HG03558 (cell line): Measurements from ENCODE around the gene PPP1R12B.
"Not testable (repeated sequence)": the region's sequence is repeated elsewhere in the genome, so short reads cannot be mapped to it uniquely, and the experiment has no call there.

ENCODE experiments used
- ATAC-seq: cut with Tn5 transposase; IDR thresholded peaks from one replicate; pipeline ENCODE4 v1.9.1; 2021; ENCODE audit warnings: moderate number of reproducible peaks; ENCODE audit not compliant: unreplicated experiment; ENCODE audit errors: extremely low read depth

Gene PPP1R12B

DNA sequence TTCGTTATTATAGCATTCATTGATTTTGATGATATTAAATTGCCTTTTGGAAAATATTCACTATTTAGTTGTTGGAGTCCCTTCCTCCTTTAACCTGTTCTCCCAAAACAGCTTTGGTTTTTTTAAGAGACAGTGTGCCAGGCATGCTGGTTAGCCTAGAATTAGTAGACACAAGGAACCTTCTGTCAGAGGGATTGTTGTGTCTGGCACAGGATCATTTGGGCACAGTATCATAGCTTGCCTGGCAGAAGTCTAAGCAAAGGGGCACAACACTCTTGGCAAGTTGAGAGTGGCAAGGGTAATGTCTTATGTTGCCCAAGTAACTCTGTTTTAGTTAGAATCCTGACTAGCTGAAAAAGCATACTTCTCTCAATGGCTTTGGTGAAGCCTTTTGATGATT lies 49.9 kb downstream of the PPP1R12B start:
- ATAC-seq = not testable (repeated sequence)

DNA sequence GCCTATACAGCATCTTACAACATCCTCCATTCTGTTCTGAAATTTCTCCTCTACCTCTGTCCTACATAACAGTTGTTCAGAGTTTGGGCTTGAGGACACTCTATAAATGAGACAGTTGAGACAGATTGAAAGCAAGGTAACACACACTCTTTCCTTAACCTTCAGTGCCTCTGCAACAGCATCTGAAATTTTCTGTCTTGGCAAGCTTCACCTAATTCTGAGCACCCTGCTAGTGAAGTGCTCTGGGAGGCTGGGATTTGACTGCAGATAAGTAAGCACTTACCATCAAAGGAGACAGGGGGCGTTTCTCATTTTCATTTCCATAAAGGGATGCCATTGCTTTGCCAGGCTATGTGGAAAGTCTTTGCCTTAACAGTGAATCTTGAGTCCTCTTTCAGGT lies 53.3 kb downstream of the PPP1R12B start:
- ATAC-seq = not testable (repeated sequence)

DNA sequence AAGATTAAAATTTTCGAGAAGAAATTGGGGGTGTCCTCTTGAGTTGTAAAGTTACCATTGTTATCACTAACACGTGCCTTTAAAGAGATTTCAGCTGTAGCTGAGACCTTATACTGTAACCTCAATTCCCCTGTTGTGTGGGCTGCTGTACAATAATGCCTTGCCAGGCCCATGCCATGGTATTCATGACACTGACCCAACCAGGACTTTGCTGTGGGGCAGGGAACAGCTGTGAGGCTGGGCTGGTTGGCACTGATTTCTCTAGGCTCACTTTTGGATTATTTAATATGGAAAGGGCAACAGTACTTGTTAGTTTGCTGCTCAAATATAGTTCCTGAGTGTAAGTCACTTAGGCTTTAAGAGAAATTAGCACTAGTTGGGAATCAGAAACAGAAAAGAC lies 54.9 kb downstream of the PPP1R12B start:
- ATAC-seq = not testable (repeated sequence)

DNA sequence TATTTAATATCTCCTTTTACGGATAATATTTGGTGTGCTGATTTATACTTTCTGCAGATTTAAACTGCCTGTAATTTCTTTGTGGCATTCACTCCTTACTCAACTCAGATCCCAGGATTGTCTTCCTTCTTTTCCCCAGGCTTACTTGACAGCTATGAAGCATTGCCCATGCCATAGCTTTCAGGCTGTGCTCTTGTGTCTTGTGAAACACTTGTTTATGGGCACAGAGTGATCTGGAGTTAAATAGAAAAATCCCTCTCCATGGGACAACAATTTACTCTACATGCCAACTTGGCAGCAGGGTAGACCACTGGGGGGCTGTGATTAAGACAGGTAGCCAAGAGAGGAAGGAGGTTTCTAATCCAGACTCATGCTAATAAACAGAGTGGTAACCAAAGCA lies 57.4 kb downstream of the PPP1R12B start:
- ATAC-seq = no peak

DNA sequence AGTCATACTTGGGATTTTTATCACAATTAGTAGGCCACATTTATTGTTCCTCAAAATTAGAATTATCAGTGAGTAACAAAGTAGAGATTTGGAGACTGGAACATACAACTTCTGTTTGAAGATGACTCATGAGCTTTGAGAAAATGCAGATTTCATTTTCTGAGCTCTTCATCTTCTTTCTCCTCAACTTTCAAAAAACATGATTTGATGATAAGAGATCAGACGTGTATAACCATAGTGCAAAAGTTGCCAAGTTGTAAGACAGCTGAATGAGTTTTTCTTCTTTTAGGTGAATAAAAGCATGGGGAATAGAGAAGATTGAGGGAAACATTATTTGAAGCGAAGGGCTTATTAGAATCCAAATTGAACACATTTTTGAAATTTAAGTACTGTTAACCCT lies 58.4 kb downstream of the PPP1R12B start:
- ATAC-seq = not testable (repeated sequence)

DNA sequence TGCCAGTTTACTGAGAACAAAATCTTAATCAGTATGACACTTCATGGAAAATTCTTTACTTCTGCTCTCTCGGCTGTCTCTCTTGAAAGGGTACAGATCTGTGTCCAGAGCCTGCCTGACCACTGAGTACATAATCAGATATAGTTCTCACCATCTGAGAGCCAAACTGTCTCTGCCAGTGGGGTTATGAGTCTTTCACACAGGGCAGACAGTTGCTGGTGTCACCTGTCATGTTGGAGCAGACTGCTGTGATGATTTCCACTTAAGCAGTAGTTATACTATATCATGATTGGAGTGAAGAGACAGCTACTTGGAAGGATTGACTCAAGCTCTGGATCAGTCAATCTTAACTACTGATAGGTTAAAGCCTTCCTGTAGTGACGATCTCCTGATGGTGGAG lies 58.9 kb downstream of the PPP1R12B start:
- ATAC-seq = not testable (repeated sequence)

DNA sequence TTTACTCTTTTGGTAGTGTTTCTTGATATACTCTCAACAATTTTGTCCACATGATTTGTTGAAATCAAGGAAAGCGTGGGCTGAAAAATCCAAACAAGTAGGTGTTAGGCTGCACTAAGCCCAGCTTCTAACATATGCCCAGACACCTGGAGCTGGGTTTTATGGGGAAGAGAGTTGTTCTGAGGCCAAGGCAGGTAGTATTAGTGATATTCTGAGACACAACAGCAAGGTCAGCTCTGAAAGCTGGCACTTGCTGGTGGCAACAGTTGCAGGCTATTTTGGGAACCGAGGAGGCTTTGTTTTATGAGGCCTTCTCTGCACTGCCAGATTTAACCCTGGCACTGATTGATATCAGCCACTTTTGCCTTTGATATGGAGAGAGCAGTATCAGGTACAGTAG lies 61.8 kb downstream of the PPP1R12B start:
- not testable (repeated sequence) for ATAC-seq

DNA sequence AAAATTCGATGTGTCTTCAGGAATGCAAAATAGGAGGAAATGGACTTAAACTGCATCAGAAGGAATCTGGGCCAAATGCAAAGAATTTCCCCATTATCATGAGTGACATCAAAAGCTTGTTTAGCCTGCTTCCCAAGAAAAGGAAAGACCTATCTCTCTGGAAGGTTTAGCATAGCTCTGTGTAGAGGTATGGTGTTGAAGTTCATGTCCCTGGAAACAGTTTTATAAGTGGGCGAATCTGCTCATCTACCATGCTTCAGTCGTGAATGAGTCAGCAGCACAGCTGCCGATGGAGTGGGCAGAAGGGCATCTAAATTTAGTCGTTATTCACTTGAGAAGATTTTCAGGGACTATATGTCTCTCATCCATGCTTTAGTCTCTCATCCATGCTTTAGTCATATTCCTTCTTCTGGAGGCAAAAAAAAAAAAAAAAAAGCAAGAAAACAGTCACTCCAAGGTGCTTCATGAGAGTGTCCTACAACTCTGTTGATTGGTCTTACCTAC lies 62.4 kb downstream of the PPP1R12B start:
- not testable (repeated sequence) for ATAC-seq

DNA sequence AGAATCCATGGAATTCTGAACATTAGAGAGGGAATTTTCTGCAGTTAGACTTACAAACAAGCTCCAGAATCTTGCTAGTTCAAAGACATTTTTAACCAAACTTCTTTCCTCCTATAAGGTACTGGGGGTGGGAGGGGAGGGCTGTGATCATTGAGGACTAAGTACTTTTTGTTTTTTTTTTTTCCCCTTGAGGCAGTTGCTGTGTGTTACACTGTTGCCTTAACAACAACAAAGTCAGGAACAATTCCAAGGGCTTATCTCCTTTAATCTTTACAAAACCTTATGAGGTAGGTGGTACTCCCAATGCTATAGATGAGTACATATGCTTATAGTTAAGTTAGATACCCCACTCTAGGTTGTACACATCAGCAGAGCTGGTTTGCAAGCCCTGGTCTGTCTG lies 62.9 kb downstream of the PPP1R12B start:
- no peak for ATAC-seq

DNA sequence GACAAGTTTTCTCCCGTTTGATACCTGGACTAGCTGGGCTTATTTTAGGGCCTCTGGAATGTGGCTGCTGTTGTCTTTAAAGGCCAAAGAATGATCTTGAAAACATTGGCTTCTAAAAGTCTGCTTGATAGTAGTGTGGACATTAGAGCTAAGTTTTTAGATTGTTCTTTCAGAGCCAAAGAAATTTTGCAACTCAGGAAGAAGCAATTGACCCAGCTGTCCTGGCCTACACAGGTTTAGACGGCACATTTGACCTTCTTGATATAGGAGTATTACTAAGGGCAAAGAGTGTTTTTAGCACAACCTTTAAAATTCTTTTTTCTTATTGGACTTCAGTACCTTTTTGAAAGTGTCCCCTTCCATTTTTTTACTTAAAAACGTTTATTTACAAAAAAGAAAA lies 63.9 kb downstream of the PPP1R12B start:
- not testable (repeated sequence) for ATAC-seq

DNA sequence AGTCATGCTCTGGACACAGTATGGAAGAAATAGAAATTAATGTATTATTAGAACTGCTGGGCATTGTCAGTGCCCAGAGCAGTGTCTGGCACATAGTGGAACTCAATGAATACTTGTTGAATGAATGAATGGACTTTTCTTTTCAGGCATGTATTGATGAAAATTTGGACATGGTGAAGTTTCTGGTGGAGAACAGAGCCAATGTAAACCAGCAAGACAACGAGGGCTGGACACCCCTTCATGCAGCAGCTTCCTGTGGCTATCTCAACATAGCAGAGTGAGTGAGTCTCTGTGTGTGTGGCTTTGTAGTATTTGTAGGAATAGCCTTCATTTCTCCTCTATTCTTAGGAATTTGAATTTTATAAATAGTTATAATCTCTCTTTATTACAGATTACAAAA lies 68.1 kb downstream of the PPP1R12B start:
- ATAC-seq = no peak

DNA sequence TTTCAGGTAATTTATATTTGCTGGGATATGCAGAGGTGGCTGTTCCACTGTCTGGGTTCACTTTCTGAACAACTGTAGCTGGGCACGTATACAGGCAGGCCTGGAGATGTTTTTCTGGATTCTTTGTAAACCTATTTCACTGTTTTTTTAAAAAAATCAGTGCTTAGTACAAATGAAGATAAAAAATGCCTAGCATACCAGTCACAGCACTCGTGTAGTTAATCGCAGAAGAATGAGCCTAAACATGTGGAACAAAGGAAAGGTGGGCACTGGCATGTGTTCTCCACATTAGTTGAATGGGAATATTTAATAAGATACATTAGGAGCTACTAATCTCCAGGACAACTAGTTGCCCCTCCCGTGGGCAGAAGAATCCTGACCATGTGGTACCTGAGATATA lies 68.6 kb downstream of the PPP1R12B start:
- ATAC-seq = not testable (repeated sequence)

DNA sequence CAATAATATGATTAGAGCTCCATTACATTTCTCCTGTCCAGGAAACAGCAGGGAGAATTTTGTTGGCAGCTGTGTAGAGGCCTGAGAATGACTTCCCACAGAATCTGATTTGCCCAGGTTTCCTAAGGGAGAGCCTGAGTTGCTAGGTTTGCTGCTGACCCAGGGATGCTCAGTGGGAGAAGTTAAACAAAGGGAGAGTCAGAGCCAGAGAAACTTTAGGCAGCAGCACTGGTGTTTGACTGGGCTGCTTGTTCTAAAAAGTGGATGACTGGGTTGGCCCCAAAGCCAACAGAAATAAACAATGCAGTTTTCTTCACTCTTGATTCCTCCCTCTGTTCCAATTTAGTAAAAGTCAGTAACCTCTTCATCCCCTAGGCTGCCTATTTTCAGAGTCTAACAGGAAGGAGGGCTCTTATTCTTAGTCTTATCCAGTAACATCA lies 69.3 kb downstream of the PPP1R12B start:
- ATAC-seq = not testable (repeated sequence)

DNA sequence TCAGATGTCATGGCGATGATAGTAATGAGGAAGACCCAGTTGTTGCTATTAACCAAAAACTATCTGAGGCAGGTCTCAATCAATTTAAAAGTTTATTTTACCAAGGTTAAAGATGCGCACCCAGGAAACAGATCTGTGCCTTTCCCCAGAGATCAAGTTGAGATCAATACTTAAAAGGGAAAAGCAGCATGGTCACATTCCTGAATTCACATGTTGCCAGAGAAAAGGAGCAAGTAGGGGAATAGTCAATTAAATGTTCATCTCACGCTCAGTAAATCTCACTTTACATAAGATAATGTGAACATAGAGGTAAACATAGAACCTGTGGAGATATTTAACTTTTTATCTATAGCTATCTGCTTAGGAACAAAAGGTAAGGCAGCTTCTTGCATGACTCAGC lies 71.2 kb downstream of the PPP1R12B start:
- ATAC-seq = not testable (repeated sequence)

DNA sequence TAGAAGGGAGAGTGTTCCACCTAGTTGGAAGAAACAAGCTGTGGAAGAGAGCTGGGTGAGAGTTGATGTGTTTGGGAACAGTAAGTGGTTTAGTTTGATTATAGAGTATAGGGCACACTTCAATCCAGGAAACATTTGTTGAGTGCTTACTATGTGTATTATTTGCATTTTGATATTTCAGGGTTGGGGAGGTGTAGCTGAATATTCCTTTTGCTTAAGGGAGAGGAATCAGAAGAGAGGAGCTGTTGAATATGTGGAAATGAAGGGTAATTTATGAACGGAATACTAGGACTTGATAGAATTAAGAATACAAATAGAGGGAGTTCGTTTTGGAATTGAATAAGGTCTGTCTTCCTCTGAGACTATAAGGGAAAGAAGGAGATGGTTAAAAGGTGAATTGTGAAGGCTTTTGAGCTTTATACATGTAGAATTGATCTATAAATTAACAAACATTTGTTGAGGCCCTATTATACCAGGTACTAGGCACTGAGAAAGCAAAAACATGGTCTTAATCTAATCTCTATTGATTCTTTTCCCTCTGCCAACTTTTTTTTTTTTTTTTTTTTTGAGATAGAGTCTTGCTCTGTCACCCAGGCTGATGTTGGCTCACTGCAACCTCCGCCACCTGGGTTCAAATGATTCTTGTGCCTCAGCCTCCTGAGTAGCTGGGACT lies 72.1 kb downstream of the PPP1R12B start:
- ATAC-seq = not testable (repeated sequence)

DNA sequence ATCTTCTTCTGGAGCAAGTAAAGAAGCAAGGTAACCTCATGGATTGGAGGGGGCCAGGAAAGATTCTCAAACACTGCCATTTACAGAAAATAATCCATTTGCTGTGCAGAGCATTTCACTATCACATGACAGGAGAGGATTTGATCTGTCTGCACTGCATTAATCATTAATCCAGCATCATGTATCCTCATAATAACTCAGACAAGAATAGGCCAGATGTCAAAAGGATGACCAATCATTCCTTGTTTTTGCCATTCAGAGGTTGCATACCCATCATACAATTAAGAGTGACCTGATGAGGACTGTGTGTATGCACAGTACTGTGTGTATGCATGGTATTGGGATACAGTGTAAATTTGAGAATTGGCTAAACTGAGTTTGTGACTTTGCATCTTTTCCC lies 74.2 kb downstream of the PPP1R12B start:
- ATAC-seq = not testable (repeated sequence)

DNA sequence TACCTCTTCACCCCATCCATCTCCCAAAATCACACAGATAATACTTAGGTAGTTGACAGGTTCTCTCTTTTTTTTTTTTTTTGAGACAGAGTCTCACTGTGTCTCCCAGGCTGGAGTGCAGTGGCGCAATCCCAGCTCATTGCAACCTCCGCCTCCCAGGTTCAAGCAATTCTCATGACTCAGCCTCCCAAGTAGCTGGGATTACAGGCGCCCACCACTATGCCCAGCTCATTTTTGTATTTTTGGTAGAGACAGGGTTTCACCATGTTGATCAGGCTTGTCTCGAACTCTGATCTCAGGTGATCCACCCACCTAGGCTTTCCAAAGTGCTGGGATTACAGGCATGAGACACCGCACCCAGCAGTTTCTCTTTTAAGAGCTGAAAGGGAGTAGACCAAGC lies 75.8 kb downstream of the PPP1R12B start:
- ATAC-seq = not testable (repeated sequence)

DNA sequence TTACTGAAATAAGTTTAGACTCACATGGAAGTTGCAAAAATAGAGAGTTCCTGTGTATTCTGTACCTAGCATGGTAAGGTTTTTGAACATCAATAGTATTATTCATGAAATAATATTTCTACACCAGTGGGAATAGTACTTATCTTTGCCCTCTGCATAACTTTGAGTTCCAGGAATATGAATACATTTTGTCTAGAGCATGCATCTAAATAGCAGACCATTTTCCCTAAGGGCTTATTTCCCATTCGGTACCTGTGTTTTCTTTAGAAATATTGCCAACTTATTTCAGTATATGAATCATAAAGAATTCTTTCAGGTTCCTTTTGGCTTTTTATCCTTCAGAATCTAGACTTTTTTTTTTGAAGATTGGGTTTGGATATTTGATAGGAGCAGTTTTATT lies 81.6 kb downstream of the PPP1R12B start:
- not testable (repeated sequence) for ATAC-seq

DNA sequence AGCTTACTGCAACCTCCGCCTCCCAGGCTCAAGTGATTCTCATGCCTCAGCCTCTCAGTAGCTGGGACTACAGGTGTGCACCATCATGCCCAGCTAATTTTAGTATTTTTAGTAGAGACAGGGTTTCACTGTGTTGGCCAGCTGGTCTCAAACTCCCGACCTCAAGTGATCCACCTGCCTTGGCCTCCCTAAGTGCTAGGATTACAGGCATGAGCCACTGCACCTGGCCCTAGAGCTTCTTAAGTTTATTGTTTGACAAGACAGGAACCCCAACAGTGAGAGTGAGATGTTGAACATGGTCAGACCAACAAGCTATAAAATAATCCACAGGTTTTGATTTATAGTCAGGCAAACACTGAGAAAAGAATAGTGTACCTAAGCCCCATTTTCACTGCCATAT lies 83.8 kb downstream of the PPP1R12B start:
- not testable (repeated sequence) for ATAC-seq

DNA sequence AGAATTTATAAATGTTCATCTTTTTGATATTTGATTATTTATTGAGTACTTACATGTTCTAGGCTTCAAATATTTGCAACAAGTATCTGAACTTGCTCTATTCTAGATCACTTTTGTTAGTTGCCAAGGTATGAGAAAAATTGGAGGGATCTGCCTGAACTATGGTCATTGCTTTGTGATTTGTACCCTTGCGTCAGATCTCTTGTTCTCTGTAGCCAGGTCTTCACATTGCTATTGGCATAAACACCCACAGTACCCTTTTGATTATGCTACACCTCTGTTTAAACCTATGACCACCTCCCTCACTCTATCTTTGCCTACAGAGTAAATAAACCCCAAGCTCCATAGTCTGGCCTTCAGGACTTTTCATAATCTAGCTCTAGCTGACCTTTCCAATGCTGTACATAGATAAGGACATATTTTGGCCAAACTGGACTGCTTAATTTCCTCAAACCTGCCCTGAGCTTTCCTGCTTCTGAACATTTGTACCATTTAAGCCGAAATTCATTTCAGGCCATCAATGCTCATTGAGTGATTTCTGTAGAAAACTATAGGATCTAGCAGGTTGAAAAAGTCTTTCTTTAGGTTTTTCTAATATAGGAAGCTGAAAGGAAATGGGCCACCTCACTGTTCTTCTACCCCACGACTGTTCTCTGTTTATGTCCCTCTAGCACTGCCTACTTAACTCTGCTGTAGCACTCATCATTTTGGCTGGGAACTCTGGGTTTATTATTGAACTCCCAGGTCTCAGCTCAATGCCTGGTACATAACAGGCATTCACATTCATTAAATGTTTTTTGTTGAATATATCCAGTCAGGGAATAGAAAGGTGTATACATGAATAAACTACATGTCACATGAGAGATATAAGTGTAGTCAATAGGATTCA lies 84.9 kb downstream of the PPP1R12B start:
- no peak for ATAC-seq

DNA sequence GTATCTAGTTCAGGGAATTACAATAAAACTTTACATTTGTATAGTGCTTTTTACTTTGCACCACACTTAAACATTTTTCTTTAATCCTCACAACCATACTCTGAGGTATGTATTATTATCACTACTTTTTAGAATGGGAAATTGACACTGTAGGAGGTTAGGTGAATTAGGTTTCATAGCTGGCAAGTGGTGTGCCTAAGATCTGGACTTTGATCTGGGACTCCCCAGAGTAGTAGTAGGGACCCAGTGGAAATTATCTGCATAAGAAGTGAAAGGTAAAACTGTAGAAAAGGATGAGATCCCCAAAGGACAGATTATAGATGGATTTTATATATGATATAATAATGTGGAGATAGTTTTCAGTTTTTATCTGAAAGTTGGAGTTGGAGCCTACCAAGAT lies 85.6 kb downstream of the PPP1R12B start:
- no peak for ATAC-seq
